GM18909 (cell line): ENCODE measurements around the gene NR3C2.
"Not testable (repeated sequence)": the region's sequence is repeated elsewhere in the genome, so short reads cannot be mapped to it uniquely, and the experiment has no call there.

Experiments used
- ATAC-seq: cut with Tn5 transposase; IDR thresholded peaks from one replicate; pipeline ENCODE4 v1.9.1; 2021; ENCODE audit warnings: mild to moderate bottlenecking; ENCODE audit not compliant: unreplicated experiment, poor library complexity

Gene NR3C2

DNA sequence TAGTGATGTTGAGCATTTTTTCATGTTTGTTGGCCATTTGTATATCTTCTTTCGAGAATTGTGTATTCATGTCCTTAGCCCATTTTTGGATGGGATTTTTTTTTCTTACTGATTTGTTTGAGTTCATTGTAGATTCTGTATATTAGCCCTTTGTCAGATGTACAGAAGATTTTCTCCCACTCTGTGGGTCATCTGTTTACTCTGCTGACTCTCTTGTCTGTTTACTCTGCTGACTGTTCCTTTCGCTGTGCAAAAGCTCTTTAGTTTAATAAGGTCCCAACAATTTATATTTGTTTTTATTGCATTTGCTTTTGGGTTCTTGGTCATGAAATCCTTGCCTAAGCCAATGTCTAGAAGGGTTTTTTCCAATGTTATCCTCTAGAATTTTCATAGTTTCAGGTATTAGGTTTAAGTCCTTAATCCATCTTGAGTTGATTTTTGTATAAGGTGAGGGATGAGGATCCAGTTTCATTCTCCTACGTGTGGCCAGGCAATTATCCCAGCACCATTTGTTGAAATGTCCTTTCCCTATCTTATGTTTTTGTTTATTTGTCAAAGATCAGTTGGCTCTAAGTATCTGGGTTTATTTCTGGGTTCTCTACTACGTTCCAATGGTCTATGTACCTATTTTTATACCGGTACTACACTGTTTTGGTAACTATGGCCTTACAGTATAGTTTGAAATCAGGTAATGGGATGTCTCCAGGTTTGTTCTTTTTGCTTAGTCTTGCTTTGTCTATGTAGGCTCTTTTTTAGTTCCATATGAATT, 254.6 kb downstream of the NR3C2 start:
- ATAC-seq: not testable (repeated sequence)

DNA sequence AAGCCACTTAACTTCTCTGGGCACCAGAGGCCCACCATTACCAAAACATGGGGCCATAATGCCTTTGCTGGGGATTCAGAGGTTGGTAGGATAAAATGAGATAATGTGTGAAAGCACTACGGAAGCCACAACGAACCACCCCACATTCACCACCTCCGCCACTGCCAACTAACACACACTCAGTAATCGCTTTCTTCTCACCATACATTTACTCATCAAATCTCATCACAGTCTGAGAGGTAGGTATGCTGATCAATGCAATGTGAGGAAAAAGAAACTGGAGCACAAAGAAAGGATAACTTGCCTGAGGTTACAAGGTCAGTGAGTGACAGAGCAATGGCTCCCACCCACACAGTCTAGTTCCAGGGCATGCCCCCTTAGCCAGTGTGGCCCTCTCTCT, 257.3 kb downstream of the NR3C2 start:
- ATAC-seq: no peak

DNA sequence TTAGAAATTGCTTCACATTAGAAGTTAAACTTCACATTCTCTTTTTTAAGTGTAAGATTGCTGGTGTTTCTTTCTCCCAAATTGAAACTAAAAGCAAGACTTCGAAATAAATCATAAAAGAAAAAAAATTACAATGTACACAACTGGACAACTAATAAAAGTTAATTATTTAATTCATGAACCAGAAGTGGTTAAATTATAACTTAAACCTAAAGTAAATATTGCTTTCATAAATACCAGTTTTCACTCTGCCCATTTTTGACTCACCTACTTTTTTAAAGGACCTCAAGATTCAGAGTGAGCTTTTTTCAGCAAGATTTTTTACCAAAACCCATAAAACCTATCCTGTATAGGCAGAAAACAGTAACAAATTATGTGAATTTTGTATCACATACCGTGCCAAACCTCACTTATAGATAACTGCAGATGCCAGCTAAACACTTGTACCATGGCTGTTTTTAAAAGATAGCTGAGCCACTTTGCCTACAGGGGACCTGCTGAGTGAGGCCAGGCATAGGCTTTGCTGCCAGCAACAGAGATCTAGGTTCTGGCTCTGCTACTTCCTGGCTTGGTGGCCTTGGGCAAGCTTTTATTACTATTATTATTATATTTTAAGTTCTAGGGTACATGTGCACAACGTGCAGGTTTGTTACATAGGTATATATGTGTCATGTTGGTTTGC, 259.8 kb downstream of the NR3C2 start:
- no peak for ATAC-seq

DNA sequence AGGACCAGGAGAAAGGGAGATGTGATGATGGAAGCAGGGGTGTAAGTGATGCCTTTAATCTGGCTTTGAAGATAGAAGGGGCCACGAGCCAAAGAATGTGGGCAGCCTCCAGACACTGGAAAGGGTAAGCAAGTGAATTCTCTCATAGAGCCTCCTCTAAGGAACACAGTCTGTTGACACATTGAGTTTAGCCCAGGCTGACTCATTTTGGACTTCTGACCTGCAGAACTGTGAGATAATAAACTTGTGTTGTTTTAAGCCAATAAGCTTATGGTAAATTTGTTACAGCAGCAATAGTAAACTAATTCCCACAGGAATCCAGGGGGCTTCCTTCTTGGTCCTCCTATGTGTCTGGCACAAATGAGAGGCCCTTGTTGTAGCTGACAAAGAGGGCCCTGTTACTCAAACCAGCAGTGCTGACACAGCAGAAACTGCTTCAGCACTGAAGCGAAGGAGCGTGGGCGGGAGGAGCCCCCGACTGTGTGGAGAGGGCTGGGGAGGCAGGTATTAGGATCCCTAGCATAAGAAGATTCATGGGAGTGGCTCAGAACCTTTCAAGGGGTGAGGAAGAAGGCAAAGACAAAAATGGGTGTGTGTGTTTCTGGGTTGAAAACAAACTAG, 268.7 kb downstream of the NR3C2 start:
- no peak for ATAC-seq

DNA sequence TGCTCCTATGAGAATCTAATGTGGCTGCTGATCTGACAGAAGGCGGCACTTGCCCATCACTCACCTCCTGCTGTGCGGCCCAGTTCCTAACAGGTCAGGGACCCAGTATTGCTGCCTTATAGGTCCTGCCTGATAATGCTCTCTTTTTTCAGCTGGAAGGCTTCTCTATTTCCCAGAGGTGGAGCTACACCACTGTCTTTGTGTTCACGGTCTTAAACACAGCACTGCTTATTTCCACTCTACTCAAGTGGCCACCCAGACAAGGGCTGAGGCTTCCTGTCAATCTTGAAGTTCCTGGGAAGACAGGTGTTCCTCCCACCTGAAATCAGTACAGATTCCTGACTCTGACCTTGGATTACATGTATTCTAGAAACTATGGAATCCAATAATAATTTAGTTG, 270.6 kb downstream of the NR3C2 start:
- no peak for ATAC-seq

DNA sequence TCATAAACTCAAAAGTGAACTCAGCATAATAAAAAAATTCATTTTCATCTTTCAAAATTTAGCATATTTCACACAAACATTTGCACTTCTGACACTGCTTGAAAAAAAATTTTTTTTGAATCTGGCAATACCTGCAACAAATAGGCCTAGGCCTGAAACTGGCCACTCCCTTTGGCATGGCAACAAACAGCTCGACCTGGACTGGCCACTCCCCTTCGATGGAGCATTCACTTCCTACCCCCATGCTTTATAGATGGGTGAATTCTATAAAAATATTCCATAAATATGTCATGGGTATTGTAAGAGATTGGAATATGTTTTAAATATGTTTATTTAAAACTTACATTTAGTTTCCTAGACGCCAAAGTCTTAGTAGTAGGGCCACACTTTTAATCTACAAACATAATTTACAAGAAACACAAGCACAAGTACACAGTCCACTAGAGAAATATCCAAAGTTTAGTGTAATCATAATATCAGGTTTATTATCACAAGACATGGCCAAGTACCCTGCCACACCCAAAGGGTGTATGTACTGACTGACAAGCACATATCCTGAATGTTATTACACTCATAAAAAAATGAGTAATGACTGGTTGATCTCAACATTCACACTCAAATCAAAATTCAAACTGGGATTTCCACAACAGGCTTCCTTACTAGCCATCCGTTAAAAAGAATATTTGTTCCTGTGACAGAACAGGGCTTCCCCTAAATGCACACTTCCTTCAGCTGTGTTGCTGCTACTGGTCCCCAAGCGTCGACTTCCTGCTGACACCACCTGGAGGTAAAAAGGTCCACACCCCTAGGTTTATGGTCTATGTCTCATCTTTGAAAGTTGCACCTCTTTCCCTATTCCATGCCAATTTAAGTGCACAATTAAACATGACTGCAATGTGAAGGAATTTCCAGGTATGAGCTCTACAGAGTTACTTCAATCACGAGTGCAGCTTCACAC, 271.5 kb downstream of the NR3C2 start:
- no peak for ATAC-seq

DNA sequence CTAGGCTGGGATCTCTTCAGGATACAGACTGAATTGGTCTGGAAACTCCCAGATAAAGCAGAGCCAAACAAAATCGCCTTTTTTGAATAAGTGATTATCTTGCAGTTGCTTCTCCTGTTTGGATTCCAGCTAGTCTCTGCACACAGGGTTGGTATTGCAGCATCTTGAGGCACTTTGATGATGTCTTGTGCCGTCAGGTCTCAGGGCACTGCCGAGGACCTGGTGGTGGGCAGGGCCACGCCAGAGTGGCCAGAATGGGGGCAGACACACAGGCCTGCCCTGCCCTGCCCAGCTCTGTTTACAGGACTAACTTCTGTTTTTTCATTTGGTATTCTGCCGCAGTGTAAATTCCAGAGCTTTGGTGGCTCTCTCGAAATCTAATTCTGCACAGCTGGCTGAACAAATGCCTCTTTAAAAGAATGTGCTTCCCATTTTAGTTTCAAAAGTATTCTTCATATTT, 276.1 kb downstream of the NR3C2 start:
- ATAC-seq: no peak

DNA sequence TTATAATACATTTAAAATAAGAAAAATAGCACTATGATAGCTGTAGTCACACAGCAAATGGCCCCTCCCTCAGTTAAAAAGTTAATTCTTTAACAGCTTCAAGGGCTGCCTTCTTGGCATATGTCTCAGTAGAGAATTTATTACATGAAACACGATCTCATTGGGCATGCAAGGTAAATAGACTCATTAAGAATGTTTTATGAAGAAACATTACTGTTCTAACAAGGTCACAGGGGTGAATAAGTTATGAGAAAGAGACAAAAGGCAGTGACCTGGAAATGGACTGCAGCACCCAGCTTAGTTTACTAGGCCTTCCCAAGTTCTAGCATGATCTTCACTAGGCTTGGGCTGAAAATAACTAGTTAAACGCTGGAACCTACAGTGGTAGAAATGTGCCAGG, 277.7 kb downstream of the NR3C2 start:
- ATAC-seq: no peak

DNA sequence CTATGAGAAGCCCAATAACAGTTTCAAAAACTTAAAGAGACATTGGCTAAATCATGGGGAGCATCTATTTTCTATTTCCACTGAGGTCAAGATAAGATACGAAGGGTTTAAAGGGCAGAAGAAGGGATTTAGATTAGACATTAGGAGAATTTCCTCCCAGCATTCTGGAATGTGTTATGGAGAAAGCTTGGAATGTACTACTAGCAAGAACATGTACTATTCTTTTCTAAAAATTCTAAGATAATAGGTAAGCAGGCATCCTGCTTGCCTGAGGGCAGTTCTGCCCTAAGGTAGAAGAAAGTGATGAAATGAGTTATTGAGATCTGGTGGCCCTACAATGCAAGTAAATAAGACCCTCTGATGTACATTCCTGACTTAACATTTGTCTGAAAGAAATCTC, 279.2 kb downstream of the NR3C2 start:
- no peak for ATAC-seq

DNA sequence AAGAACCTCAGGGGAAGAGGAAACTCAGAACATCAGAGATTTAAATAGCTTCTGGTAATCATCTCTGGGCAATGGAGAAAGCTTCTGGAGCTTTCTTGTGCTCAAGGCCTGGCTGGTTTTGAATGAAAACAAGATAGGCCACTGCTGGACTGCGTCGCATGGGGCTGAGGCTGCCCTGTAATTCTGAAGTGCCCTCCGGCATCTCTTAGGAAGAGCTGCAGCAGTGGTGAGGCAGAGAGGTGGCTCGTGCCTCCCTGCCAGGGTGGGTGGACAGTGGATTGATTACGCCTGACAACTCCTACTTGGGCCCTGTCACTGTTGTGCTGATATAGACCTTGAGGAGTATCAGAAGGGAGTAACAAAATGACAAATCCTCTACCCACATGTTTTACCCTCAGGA, 279.7 kb downstream of the NR3C2 start:
- ATAC-seq: no peak

DNA sequence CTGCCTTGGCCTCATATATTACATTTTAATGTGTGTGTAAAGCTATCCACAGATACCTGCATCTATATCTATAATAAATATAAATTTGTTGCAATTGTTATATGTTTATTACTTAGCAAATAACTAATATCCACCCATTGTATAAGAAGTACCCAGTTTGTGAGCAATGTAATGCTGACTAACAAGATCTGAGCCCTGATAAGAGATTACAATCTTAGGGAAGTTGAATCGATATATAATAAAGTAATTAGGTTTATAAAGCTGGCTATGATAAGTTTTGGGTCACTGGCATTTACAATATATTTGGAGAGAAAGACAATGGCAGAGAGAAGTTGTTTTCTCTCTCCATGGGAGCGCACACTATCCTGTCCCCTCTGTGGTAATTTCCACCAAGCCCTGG, 280.6 kb downstream of the NR3C2 start:
- no peak for ATAC-seq

DNA sequence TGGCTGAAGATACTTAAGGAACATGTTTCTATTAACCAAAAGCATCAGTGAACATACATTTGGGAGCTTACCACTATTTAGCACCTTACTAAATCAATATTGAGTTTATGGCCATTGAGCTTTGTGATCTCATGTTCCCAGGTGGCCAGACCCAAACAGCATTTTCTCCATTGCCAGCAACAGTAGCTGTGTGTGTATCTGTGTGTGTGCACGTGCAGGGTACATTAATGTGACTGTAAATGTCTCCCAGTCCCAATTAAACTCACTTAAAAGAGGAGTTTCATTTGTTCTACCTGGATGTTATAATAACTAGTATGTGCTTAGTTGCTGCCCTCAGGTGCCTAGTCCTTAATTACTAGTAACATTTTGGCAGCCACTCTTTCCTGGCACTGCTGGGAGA, 282.4 kb downstream of the NR3C2 start:
- ATAC-seq: no peak

DNA sequence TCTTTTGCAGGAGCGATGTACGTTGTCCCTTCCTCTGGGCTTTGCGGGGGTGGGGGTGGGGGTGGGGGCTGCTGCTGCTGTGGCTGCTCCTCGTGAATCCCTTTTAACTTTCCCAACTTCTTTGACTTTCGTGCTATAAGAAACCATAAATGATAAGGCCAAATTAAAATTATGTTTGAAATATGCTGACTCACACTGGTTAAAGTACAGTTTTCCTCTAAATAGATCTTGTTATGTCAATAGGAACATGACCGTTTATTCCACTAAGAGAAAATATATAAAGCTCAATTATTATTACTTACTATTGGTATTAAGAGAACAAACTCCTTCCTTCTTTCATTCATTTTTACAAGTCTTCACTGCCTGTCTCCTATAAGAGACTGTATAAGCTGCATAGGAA, 287.4 kb downstream of the NR3C2 start:
- no peak for ATAC-seq

DNA sequence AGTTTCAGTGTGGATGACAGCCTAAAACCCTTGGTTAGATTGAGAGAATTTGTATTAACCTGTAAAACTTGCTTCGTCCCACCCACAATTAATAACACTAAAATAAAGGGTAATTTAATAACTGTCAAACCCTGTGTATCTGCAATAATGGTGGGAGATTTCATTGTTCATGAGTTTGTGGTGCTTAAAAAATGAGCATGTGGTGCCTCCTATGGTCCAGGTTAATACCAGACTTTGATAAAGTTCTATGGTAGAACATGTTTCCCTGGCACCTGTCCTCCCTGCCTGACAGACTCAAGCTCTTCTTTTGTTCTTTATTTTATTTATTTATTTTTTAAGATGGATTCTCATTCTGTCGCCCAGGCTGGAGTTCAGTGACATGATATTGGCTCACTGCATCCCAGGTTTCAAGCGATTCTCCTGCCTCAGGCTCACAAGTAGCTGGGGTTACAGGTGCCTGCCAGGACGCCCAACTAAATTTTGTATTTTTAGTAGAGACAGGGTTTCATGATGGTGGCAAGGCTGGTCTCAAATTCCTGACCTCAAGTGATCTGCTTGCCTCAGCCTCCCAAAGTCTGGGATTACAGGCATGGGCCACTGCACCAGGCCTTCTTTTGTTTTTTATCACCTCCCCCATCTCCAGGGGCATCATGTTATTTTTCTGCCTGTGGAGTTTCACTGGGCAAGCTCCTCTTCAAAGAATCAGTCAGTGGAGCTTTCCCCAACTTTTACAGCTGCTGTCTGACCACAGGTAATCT, 289.2 kb downstream of the NR3C2 start:
- no peak for ATAC-seq

DNA sequence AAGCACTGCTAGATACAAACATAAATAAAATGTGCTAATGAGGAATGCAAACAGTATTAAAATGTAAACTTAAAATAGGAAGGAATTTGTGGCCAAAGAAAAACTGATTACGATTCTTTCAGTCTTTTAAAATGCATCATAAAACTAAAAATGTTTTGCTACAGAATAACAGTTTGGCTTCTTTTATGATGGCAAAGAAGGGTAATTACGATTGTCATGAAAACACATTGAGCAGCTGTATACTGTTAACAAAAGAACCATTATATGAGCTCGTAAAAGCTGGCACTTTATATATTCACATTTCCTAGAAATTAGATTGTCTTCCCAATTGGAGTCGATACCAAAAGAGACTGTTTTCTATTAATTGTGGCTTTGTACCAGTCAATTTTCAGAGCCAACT, 290.4 kb downstream of the NR3C2 start:
- no peak for ATAC-seq

DNA sequence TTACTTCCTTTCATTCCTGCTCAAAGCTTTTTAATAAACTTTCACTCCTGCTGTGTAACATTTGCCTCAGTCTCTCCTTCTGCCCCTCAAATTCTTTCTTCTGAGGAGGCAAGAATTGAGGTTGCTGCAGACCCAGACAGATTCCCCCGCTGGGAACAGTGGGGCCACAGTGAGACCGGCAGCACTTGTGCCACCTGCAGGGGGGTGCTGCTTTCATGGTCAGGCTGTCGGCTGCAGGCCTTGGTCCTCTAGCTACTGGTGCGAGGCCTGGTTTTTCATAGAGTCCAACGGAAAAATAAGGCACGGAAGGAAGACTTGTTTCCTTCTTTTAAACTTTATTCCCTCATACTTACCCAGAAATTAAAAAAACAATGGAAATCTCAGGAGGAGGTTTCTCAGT, 296.7 kb downstream of the NR3C2 start:
- ATAC-seq: no peak

DNA sequence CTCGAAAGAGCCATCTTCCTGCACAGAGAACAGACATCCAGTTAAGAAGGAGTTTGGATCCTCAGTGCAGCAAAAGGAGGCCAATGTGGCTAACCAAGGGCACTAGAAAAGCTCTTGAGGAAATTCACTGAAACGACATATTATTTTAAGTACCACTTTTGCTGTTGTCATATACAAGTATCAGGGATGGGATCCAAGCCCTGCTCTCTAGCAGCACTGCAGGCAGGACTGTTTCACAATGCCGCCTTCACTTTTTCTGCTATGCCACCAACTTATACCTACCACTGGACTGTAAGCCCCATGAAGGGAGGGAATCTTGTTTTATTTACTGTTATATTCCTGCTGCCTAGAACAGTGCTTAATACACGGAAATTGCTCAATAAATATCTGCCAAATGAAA, 299.0 kb downstream of the NR3C2 start:
- ATAC-seq: no peak

DNA sequence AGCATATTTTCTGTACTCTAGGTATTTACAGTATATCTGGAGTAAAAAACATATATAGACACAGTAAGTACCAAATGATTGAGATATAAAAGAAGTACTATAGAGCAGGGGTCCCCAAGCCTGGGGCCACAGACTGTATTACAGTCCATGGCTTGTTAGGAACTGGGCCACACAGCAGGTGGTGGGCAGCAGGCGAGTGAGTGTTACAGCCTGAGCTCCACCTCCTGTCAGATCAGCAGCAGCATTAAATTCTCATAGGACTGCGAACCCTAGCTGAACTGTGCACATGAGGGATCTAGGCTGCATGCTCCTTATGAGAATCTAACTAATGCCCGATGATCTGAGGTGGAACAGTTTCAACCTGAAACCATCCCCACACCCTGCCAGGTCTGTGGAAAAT, 300.7 kb downstream of the NR3C2 start:
- no peak for ATAC-seq

DNA sequence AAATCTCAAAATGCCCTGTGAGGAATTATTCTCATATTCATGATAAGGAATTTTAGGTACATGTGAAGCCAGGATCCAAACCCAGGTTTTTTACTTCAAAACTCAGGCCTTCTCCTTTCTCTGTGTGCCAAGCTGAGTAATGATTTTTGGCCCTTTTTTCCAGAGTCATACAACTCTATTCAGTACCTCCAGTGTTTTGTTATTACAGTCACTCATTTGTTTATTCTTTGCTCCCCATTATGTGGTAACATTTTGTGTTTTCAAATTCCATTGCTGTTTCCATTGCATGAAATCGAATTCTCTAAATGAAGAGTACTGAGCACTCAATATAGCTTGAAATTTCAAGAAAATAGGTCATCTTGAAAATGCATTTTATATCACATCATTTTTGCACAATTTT, 315.4 kb downstream of the NR3C2 start:
- no peak for ATAC-seq

DNA sequence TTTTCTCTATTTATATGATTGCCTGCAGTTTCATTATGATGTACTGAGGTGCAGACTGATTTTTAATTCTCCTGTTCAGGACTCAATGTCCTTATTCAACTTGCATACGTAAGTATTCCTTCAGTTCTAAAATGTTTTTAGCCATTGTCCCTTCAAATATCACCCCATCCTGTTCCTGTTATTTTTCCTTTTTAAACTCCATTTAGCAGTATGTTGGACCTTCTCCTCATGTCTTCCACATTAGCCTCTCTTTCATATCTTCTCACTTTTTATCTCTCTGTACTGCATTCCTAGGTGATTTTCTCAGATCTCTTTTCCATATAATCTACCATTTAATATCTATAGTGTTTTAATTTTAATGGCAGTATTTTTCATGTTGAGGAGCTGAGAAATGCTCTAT, 317.7 kb downstream of the NR3C2 start:
- ATAC-seq: no peak
